Mucosa of rectum (tissue), 2 donors: ENCODE measurements around the gene TBC1D10A.

Source experiments
- H3K27ac ChIP-seq, 2 donors: one replicate each; pipeline ENCODE4 v1.7.0; 2013; ENCODE audit warnings: inconsistent platforms in 2 of 2, low read depth in 2 of 2, low read length in 2 of 2
- H3K27me3 ChIP-seq, 2 donors: one replicate each; pipeline ENCODE4 v1.7.0; 2013; ENCODE audit warnings: low read length in 2 of 2; ENCODE audit not compliant: control insufficient read depth in 2 of 2, insufficient read depth in 2 of 2
- H3K36me3 ChIP-seq, 2 donors: one replicate each; pipeline ENCODE4 v1.7.0; 2013; ENCODE audit warnings: low read length in 2 of 2; ENCODE audit not compliant: control insufficient read depth in 2 of 2, insufficient read depth in 2 of 2
- H3K4me1 ChIP-seq, 2 donors: one replicate each; pipeline ENCODE4 v1.7.0; 2013; ENCODE audit warnings: low read length in 2 of 2, mild to moderate bottlenecking in 1 of 2; ENCODE audit not compliant: control insufficient read depth in 2 of 2, insufficient read depth in 2 of 2
- H3K4me3 ChIP-seq, 2 donors: one replicate each; pipeline ENCODE4 v1.7.0; 2013; ENCODE audit warnings: low read length in 2 of 2
- H3K9ac ChIP-seq, 2 donors: one replicate each; pipeline ENCODE4 v1.7.0; 2013; ENCODE audit warnings: low read length in 2 of 2, low read depth in 1 of 2, mild to moderate bottlenecking in 1 of 2
- H3K9me3 ChIP-seq, 2 donors: one replicate each; pipeline ENCODE4 v1.7.0; 2013; ENCODE audit warnings: low read length in 2 of 2; ENCODE audit not compliant: control insufficient read depth in 2 of 2
- donor health status: healthy.
- donor health status: Normal muscosa, but diverticular disease.

TBC1D10A gene

GRCh38 chr22:30272781-30273601 lies 53.8 kb downstream of the TBC1D10A start:
- H3K9ac ChIP-seq = no peak overlapping the region
- no peaks in the 10 kb centered on the region for H3K27me3 ChIP-seq
- no peaks in the 10 kb centered on the region for H3K36me3 ChIP-seq
- H3K4me1 ChIP-seq = peaks cover 5% of the 10 kb centered on the region in 2 donors
- H3K27ac ChIP-seq = no peak overlapping the region
- no peaks in the 10 kb centered on the region for H3K9me3 ChIP-seq
- no peak overlapping the region for H3K4me3 ChIP-seq

- Histone ChIP-seq H3K9me3 (no peaks in the 10 kb centered on the region), H3K4me3 (no peak overlapping the region), H3K27me3 (no peaks in the 10 kb centered on the region), H3K4me1 (peaks cover 0 to 2% of the 10 kb centered on the region in 2 donors), H3K27ac (no peak overlapping the region), H3K9ac (no peak overlapping the region), H3K36me3 (no peaks in the 10 kb centered on the region)
These were observed 55.9 kb downstream of the TBC1D10A start for GRCh38 chr22:30270832-30271231.

GRCh38 chr22:30268331-30268730 lies 58.4 kb downstream of the TBC1D10A start:
- H3K4me3 ChIP-seq = no peak overlapping the region
- no peaks in the 10 kb centered on the region for H3K36me3 ChIP-seq
- no peaks in the 10 kb centered on the region for H3K9me3 ChIP-seq
- H3K9ac ChIP-seq = no peak overlapping the region
- peaks cover under 1 to 3% of the 10 kb centered on the region in 2 donors for H3K4me1 ChIP-seq
- H3K27ac ChIP-seq = no peak overlapping the region
- H3K27me3 ChIP-seq = no peaks in the 10 kb centered on the region

- Histone ChIP-seq H3K9ac (no peak overlapping the region), H3K36me3 (no peaks in the 10 kb centered on the region), H3K27ac (peak overlapping the region; percentile 60 to 78), H3K9me3 (no peaks in the 10 kb centered on the region), H3K4me1 (peaks cover 5 to 8% of the 10 kb centered on the region in 2 donors), H3K27me3 (no peaks in the 10 kb centered on the region), H3K4me3 (peak overlapping the region; percentile 11 to 57)
These were observed 59.1 kb downstream of the TBC1D10A start for GRCh38 chr22:30267382-30268302.

- peak within 1 kb of the TSS; percentile 60 to 78 for H3K27ac ChIP-seq
These were observed 60.0 kb downstream of the TBC1D10A start, which contains the start of gene OSM for GRCh38 chr22:30266445-30267381. OSM (minus strand) TSS chr22:30266851; CDS start chr22:30266799, 52 bp downstream.

GRCh38 chr22:30265823-30266444 lies 60.8 kb downstream of the TBC1D10A start:
- Histone ChIP-seq H3K9ac (peak overlapping the region; percentile 60 to 63), H3K36me3 (no peaks in the 10 kb centered on the region), H3K9me3 (no peaks in the 10 kb centered on the region), H3K4me1 (peaks cover 5 to 8% of the 10 kb centered on the region in 2 donors), H3K27me3 (no peaks in the 10 kb centered on the region), H3K27ac (peak overlapping the region in 1 of 2 donors; percentile 78), H3K4me3 (peak overlapping the region; percentile 41 to 68)

More at GRCh38 chr22:30266445-30267381, 60.0 kb downstream of the TBC1D10A start, which contains the start of gene OSM:
- H3K4me1 ChIP-seq = peaks cover 5 to 8% of the 10 kb centered on the region in 2 donors
- no peaks in the 10 kb centered on the region for H3K27me3 ChIP-seq
- peak within 1 kb of the TSS; percentile 41 to 68 for H3K4me3 ChIP-seq
- no peaks in the 10 kb centered on the region for H3K36me3 ChIP-seq
- no peaks in the 10 kb centered on the region for H3K9me3 ChIP-seq
- peak within 1 kb of the TSS; percentile 60 to 63 for H3K9ac ChIP-seq

- no peak overlapping the region for H3K9ac ChIP-seq
- H3K27me3 ChIP-seq = no peaks in the 10 kb centered on the region
- H3K4me3 ChIP-seq = peak overlapping the region in 1 of 2 donors; percentile 68
- no peaks in the 10 kb centered on the region for H3K9me3 ChIP-seq
- H3K36me3 ChIP-seq = no peaks in the 10 kb centered on the region
- peak overlapping the region in 1 of 2 donors; percentile 78 for H3K27ac ChIP-seq
- peaks cover 5 to 8% of the 10 kb centered on the region in 2 donors for H3K4me1 ChIP-seq
These were observed 61.5 kb downstream of the TBC1D10A start for GRCh38 chr22:30265131-30265720.

GRCh38 chr22:30263883-30264282 lies 62.9 kb downstream of the TBC1D10A start:
- H3K9ac ChIP-seq = no peak overlapping the region
- H3K27ac ChIP-seq = no peak overlapping the region
- peaks cover 5 to 8% of the 10 kb centered on the region in 2 donors for H3K4me1 ChIP-seq
- no peaks in the 10 kb centered on the region for H3K36me3 ChIP-seq
- H3K27me3 ChIP-seq = no peaks in the 10 kb centered on the region
- H3K4me3 ChIP-seq = no peak overlapping the region
- no peaks in the 10 kb centered on the region for H3K9me3 ChIP-seq
